NK-92 (cell line): ENCODE data around the gene TSHZ2.
"Not testable (repeated sequence)": the region's sequence is repeated elsewhere in the genome, so short reads cannot be mapped to it uniquely, and the experiment has no call there.

Experiments used
- DNase-seq: peaks from one replicate; lab custom pipeline; 2025; ENCODE audit not compliant: unreplicated experiment; lab: John Stamatoyannopoulos, UW

The TSHZ2 gene

GRCh38 chr20:53428588-53428987 lies 456.4 kb downstream of the TSHZ2 start:
- DNase-seq: no peak

GRCh38 chr20:53428996-53429395 lies 456.8 kb downstream of the TSHZ2 start:
- DNase-seq: no peak

GRCh38 chr20:53434662-53435061 lies 462.5 kb downstream of the TSHZ2 start:
- DNase-seq: no peak

- DNase-seq: not testable (repeated sequence)
Measured at GRCh38 chr20:53436927-53437326, 464.8 kb downstream of the TSHZ2 start.

GRCh38 chr20:53438368-53438767 lies 466.2 kb downstream of the TSHZ2 start:
- no peak for DNase-seq

GRCh38 chr20:53439046-53439445 lies 466.9 kb downstream of the TSHZ2 start:
- DNase-seq: no peak

- DNase-seq: no peak
Measured at GRCh38 chr20:53439616-53440015, 467.5 kb downstream of the TSHZ2 start.

- no peak for DNase-seq
Measured at GRCh38 chr20:53444401-53445149, 472.4 kb downstream of the TSHZ2 start.

- no peak for DNase-seq
Measured at GRCh38 chr20:53445321-53445731, 473.2 kb downstream of the TSHZ2 start.

GRCh38 chr20:53445932-53446331 lies 473.8 kb downstream of the TSHZ2 start:
- DNase-seq: no peak

GRCh38 chr20:53447316-53447715 lies 475.2 kb downstream of the TSHZ2 start:
- no peak for DNase-seq

GRCh38 chr20:53448426-53448825 lies 476.3 kb downstream of the TSHZ2 start:
- no peak for DNase-seq

- no peak for DNase-seq
Measured at GRCh38 chr20:53448875-53449274, 476.7 kb downstream of the TSHZ2 start.

- DNase-seq: no peak
Measured at GRCh38 chr20:53453076-53453475, 480.9 kb downstream of the TSHZ2 start.

- DNase-seq: no peak
Measured at GRCh38 chr20:53454675-53455276, 482.6 kb downstream of the TSHZ2 start.

GRCh38 chr20:53463101-53463972 lies 491.2 kb downstream of the TSHZ2 start:
- DNase-seq: no peak

GRCh38 chr20:53466279-53466678 lies 494.1 kb downstream of the TSHZ2 start:
- no peak for DNase-seq

- DNase-seq: no peak
Measured at GRCh38 chr20:53468587-53468986, 496.4 kb downstream of the TSHZ2 start.

GRCh38 chr20:53472859-53473258 lies 500.7 kb downstream of the TSHZ2 start:
- not testable (repeated sequence) for DNase-seq

- DNase-seq: no peak
Measured at GRCh38 chr20:53480913-53481312, 508.8 kb downstream of the TSHZ2 start.

GRCh38 chr20:53487461-53488200 lies 515.5 kb downstream of the TSHZ2 start:
- DNase-seq: no peak
